Measurements from ENCODE around the gene RASA1.

Gene RASA1

GRCh38 chr5:87361031-87361445 is 93.4 kb downstream of the RASA1 start:
- DNase-seq (ENCODE audit: low read depth in 2 of 2): no peak

GRCh38 chr5:87361536-87362213 is 94.0 kb downstream of the RASA1 start:
- no peak for DNase-seq (ENCODE audit: low read depth in 2 of 2)

GRCh38 chr5:87367243-87367642 is 99.6 kb downstream of the RASA1 start:
- no peak for DNase-seq (ENCODE audit: low read depth in 2 of 2)

- DNase-seq (ENCODE audit: low read depth in 2 of 2): no peak
These were observed 100.9 kb downstream of the RASA1 start for GRCh38 chr5:87368601-87369000.

GRCh38 chr5:87369431-87369830 is 101.7 kb downstream of the RASA1 start:
- DNase-seq (ENCODE audit: low read depth in 2 of 2): no peak

- no peak for DNase-seq (ENCODE audit: low read depth in 2 of 2)
These were observed 105.0 kb downstream of the RASA1 start for GRCh38 chr5:87372705-87373104.

GRCh38 chr5:87382224-87382623 is 114.5 kb downstream of the RASA1 start:
- no peak for DNase-seq (ENCODE audit: low read depth in 2 of 2)

- DNase-seq (ENCODE audit: low read depth in 2 of 2): no peak
These were observed 115.5 kb downstream of the RASA1 start for GRCh38 chr5:87383216-87383615.

GRCh38 chr5:87385802-87386201 is 118.1 kb downstream of the RASA1 start:
- DNase-seq (ENCODE audit: low read depth in 2 of 2): no peak

GRCh38 chr5:87388129-87388528 is 120.4 kb downstream of the RASA1 start:
- no peak for DNase-seq (ENCODE audit: low read depth in 2 of 2)

- DNase-seq (ENCODE audit: low read depth in 2 of 2): no peak
These were observed 121.8 kb downstream of the RASA1 start for GRCh38 chr5:87389296-87390034.

- no peak for DNase-seq (ENCODE audit: low read depth in 2 of 2)
These were observed 122.4 kb downstream of the RASA1 start for GRCh38 chr5:87390075-87390474.

- no peak for DNase-seq (ENCODE audit: low read depth in 2 of 2)
These were observed 123.0 kb downstream of the RASA1 start for GRCh38 chr5:87390576-87391199.

GRCh38 chr5:87392170-87392569 is 124.5 kb downstream of the RASA1 start:
- no peak for DNase-seq (ENCODE audit: low read depth in 2 of 2)

GRCh38 chr5:87392801-87393200 is 125.1 kb downstream of the RASA1 start:
- no peak for DNase-seq (ENCODE audit: low read depth in 2 of 2)

GRCh38 chr5:87393331-87393730 is 125.6 kb downstream of the RASA1 start:
- no peak for DNase-seq (ENCODE audit: low read depth in 2 of 2)

GRCh38 chr5:87394411-87395165 is 126.9 kb downstream of the RASA1 start:
- DNase-seq (ENCODE audit: low read depth in 2 of 2): no peak

- DNase-seq (ENCODE audit: low read depth in 2 of 2): no peak
These were observed 131.4 kb downstream of the RASA1 start for GRCh38 chr5:87398981-87399614.

GRCh38 chr5:87399720-87400119 is 132.0 kb downstream of the RASA1 start:
- DNase-seq (ENCODE audit: low read depth in 2 of 2): no peak

- DNase-seq (ENCODE audit: low read depth in 2 of 2): no peak
These were observed 132.7 kb downstream of the RASA1 start for GRCh38 chr5:87400305-87400899.

- no peak for DNase-seq (ENCODE audit: low read depth in 2 of 2)
These were observed 133.9 kb downstream of the RASA1 start for GRCh38 chr5:87401626-87402025.

Data from stimulated activated CD4-positive, alpha-beta T cell treated with anti-CD3 and anti-CD28 coated beads, Interleukin-1b, Interleukin-23, amount 100 ng/mL, for 4 hours (primary cell).